Left renal pelvis (tissue), 4 donors: ENCODE results near the gene SYCP2. TPM values are rescaled to one million over a fixed set of nuclear protein-coding genes. Genes with fewer than 3 reads are reported as not detected.

Source experiments
- DNase-seq, 4 donors: peaks; one replicate each; pipeline ENCODE4 v3.0.0-alpha.2; 2013; ENCODE audit warnings: low read depth in 4 of 4, low spot score in 3 of 4
- polyA plus RNA-seq, 4 donors: library from polyadenylated mRNA; unstranded; fragments of 120-200 nt; gene quantifications; one replicate each; pipeline ENCODE4 v1.2.1, GENCODE V29; 2013; ENCODE audit not compliant: insufficient read length in 4 of 4

SYCP2 gene
- polyA plus RNA-seq, 4 donors: 4.1 to 8.7 (median 7.3) TPM

GRCh38 chr20:59839400-59839799, 94.0 kb downstream of the SYCP2 start:
- DNase-seq: no peak

DNA sequence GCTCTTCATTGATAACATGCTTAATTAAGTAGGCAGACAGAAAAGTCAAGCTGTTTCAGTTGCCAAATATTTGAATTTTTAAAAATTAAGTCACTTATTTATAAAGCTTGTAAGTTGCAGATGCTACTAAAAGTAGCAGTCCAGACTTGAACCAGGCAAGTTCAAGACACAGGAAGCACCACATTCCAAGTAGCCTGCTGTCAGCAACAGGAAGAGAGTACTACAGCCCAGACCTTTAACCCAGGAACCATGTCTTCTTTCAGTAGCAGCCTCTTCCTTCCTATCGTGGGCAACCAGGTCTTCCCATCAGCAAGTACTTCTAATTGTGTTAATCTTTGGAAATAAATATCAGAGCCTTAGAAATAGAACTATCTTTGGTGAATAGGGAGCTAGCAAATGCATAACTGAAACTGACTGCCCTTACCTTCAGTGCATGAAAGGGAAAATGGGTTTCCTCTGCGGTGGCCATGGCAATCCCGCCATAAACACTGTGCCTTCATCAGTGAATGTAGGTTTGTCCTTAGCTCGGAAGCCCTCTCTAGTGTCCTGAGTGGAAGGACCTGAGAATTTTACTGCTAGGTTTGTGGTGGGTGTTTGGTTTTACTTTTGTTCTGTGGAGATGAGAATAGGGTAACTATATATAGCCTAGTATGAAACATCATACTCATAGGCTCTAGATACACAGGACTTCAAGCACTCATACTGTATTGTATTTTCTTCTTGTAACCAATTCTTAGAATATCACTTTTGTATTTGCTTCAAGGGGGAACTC, 95.6 kb downstream of the SYCP2 start:
- DNase-seq: no peak

DNA sequence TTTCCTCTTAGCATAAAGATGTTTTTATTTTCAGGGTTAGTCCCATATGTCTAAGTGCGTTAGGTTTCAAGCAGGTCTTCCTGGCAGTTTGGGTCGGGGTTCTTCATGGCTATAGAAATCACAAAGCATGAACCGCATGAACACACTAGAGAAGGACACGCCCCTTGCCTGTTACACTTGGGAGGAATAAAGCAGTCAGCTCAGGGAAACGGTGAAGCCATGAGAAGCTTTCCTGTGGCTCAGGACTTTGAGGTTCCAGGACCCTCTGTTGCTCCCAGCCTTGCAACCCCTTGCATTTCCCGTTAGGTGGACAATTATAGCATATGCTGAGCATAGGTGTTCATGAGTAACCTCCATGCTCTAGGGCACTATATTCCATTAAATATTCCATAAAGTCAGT, 96.7 kb downstream of the SYCP2 start:
- peak in 1 of 4 donors; percentile 21 for DNase-seq

DNA sequence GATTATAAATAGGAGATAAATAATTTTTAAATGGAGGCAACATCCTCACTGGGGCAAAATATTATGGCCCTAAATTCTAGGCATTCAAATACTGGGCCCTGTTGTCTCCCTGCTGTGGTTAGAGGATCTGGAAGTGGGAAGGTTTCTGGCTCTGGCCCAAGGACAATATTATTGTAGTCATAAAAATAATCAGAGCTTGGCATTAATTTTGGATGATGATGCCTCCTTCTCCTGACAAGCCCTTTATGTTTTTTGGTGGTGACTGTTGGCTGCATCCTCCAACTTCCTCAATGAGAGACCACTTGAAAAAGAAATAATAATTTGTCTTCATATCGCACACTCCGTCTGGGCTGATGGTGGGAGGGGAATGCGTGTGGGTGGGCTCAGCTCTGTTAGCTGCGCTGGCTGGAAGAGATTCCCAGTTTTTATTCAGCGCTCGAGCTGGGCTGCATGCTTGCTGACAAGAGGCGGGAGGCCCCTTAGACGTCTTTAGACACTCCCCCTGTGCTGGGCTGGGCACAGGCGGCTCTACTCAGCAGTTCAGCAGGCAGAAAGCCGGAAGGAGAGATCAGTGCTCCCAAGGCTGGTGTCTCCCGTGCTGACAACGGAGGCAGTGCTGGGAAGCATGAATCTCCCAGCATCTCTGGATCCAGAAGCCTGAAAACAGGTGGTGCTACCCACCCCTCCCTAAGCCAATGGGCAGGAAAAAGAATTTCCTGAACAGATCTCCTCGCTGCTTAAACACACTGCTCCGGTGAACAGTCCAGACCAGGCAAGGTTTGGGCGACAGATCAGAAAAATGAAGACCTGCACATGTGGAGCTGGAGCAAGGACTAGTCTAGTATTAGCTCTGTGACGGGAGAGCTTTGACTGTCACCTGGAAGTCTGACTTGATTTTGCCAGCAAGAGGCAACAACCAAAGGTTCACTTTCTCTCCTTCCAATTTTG, 97.7 kb downstream of the SYCP2 start:
- peak; percentile 63 to 66 (median 64) for DNase-seq

DNA sequence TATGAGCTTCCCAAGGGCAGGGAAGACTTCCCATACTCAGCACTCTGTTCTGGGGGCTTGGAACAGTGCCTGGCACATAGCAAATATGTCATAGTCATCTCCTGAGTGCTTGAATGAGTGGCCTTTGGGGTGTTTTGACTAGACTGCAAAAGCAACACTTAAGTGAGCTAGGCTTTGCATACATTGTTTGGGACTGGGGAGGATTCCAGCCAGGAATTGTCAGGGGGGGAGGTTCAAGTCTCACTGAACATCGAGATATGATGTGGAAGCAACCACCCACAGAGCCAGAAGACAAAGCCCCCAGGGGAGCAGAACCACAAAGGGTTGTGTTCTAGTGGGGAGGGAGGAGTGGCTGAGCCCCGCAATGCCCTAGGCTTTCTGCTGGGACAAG, 98.4 kb downstream of the SYCP2 start:
- DNase-seq: peak in 1 of 4 donors; percentile 11

GRCh38 chr20:59832406-59833363, 100.8 kb downstream of the SYCP2 start:
- DNase-seq: no peak

DNA sequence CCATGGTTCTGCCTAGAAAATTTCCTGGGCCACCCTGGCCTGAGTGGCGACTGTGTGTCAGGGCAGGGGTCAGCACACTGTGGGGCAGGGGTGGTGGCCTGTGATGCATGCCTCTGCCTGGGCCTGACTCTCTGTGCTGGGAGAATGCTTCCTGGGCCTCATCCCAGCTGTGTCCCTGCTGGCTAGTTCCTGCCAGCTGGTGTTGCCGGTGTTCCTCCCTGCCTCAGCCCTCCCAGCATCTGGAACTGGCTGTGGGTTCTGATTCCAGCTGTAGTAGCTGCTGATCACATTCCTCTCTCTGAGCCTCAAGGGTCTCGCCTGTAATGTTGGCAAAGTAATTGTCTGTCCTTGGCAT, 101.5 kb downstream of the SYCP2 start:
- no peak for DNase-seq

DNA sequence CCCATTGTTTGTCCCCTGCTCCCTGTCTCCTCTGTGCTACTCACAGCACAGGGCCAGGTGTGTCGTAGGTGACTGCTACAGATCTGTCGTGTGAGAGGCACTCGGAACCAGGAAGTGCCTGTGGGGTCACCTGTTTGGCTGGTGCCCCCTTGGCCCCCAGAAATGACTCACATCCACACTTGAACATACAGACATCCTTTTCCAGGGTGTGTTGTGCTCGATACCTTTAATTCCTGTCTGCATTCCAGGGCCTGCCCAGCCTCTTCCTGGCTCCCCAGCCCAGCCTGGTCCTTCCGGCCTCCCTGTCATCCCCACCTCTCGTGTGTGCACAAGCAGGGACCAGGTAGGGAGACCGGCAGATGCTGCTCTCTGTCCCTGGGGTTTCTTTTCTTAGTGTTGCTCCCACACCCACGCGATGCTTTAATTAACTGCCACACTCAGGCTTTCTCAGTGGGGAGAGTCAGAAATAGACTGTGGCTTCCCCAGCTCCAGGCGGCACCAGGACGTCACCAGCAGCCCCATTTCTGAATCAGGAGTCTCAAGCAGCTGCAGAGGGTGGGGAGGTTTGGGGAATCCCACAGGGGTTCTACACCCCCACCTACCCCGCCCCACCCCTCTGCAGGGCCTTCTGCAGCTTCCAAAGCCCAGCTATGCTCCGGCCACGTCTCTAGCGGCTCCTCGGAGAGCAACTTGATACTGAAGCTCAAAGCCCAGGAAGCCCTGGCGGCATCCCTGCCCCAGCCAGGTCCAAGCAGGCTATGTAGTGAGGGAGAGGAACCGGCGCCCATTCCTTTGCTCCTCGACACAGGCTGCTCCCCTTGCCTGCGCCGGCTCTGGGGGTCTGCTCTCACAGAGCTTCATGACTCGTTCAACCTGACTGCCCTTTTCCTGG, 102.2 kb downstream of the SYCP2 start:
- no peak for DNase-seq

- DNase-seq: no peak
Measured at GRCh38 chr20:59830665-59831023, 102.8 kb downstream of the SYCP2 start.

DNA sequence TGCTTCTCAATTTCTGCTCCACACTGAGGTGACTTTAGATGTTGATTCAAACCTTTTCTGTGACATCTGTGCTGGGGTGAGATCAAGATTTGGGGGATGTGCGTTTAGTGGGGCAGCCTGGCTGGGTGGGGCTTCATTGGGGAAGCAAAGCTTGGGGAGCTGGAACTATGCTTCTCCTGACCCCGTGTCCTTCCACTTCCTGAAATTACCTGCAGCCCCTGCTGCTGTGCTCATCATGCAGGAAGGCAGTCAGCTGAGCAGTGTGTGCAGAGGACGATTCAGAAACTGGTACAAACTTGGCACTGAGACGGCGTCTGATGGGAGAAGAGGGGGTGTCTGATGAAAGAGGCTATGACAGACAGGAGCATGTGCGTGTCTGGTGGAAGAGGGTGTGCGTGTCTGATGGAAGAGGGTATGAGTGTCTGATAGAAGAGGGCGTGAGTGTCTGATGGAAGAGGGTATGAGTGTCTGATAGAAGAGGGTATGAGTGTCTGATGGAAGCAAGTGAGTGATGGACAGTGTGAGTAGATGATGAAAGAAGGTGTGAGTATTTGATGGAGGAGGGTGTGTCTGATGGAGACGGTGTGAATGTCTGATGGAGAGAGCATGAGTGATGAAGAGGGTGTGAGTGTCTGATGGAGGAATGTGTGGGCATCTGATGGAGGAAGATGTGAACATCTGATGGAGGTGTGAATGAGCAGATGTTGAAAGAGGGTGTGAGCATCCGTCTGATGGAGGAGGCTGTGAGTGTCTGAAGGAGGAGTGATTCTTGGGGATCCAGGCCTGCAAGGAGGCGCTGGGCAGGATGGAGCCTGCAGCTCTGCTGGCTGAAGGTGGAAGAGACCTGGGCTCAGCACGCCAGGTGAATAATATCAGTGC, 103.4 kb downstream of the SYCP2 start:
- no peak for DNase-seq

DNA sequence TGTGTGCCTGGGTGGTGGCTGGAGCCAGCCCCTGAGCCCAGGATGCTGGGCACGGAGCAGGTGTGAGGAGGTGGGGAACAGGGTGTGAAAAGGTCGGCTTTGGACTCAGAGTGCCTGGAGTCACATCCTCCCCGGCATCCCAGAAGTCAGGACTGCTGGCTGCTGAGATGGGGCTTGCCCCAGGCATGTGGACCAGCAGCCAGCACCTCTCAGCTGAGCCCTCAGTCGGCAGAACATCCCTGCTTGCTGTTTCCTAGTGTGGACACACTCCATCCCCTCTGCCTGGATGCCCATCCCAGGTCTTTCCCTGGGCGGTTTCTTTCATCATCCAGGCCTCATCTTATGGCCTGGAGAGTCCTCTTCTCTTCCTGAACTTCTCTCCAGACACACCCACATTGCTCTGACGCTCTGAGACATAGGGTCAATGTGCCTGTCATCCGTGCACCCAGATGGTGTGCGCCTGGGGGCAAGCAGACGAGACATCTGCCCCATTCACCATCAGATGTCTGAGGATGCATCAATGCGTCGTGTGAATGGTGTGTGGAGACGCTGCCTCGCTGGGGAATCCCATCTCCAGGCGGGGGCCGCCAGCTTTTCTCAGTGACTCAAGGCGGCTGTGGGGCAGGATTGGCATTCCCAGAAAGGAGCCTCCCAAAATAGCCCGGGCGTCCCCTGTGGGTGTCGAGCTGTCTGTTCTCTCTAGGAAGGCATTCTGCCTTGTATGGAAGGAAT, 104.2 kb downstream of the SYCP2 start:
- no peak for DNase-seq

GRCh38 chr20:59828125-59829053, 105.0 kb downstream of the SYCP2 start:
- DNase-seq: no peak

DNA sequence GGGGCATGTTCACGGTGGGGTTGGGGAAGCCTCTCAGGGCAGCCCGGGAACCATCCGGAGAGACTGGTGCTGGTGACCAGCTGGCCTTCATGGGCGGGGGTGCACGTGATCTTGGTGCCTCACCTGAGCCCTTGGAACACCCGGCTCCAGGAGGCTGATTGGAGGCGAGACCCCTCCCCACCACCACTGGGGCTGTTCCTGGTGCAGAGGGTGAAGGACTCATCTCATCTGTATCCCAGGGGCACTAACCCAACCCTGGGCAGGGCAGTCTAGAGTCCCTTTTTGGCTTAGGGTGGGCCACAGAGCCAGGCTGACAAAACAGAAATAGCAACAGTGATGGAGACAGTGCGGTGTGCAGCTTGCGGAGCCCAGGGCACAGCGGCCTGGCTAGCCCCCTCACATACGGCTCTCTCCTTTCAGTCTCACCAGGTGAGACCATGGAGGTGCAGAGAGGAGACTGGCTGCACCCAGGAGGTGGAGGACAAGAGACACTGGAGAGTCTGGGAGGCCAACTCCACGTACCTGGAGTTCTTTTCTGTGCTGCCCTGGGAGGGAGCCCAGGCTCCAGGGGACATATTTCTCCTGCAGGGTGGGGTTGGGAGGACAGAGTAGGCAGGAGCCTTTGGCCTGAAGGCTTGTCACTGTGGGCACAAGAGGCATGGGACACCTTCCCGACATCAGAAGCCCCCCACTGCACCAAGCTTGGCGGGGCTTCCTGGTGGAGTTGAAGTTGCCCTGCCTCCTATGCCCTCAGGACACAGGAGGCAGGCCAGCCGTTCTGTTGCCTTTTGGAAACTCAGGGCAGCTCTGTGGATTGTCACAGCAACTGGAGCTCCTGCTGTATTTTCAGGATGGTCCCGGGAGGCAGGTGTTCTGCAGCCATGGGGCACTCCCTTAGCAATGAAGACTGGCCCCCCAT, 106.0 kb downstream of the SYCP2 start:
- no peak for DNase-seq

- DNase-seq: no peak
Measured at GRCh38 chr20:59825944-59826759, 107.3 kb downstream of the SYCP2 start.

DNA sequence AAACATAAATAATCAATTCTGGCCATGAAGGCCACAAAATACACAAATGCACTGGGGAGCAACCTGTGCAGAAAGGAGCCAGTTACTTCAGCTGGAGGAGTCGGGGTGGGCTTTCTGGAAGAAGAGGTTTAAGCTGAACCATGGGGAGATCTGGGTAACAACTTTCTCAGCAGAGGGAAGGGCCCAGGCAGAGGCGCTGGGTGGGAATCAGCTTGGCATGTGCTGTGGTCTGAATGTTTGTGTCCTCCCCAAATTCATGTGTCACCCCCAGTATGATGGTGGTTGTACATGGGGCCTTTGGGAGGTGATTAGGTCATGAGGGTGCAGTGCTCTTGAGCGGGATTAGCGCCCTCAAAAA, 107.9 kb downstream of the SYCP2 start:
- DNase-seq: no peak
